Measurements from ENCODE around the gene KCNE5. TPM values are rescaled to one million over a fixed set of nuclear protein-coding genes. Genes with fewer than 3 reads are reported as not detected.
"Not testable (repeated sequence)": the region's sequence is repeated elsewhere in the genome, so short reads cannot be mapped to it uniquely, and the experiment has no call there.

KCNE5 gene
- total and polyA plus RNA-seq, 2 donors from 2014 or later, result 0.44 TPM; not detected in 1

GRCh38 chrX:109656774-109657173, 31.8 kb upstream of the KCNE5 start:
- Histone ChIP-seq H3K4me3 (ENCODE audit: low read length in 3 of 3) (no peak overlapping the region), H3K9ac (ENCODE audit: low read length in 3 of 3) (no peak overlapping the region), H3K4me1 (ENCODE audit: control insufficient read depth in 2 of 3, insufficient read depth in 2 of 3, low read depth in 1 of 3, low read length in 3 of 3) (no peaks in the 10 kb centered on the region), H3K27me3 (ENCODE audit: control insufficient read depth, insufficient read depth, low read length) (no peaks in the 10 kb centered on the region), H3K9me3 (ENCODE audit: control insufficient read depth in 2 of 3, insufficient read depth in 1 of 3, low read length in 3 of 3) (no peaks in the 10 kb centered on the region), H3K36me3 (ENCODE audit: control insufficient read depth in 2 of 3, insufficient read depth in 3 of 3, low read length in 3 of 3) (peaks cover 0 to 4% (median 3%) of the 10 kb centered on the region in 3 donors), H3K27ac (ENCODE audit: low read depth in 2 of 2, low read length in 2 of 2) (no peak overlapping the region)
- no peak for TF ChIP-seq CTCF (IDR thresholded peaks at IDR 0.05; ENCODE audit: borderline replicate concordance, extremely low read depth, insufficient read depth)
- no peak for FAIRE-seq
- no peak for DNase-seq
- intact Hi-C loops (cut with DNase I), result no loop called here

- Histone ChIP-seq H3K27me3 (ENCODE audit: control insufficient read depth, insufficient read depth, low read length) (no peaks in the 10 kb centered on the region), H3K4me3 (ENCODE audit: low read length in 3 of 3) (no peak overlapping the region), H3K4me1 (ENCODE audit: control insufficient read depth in 2 of 3, insufficient read depth in 2 of 3, low read depth in 1 of 3, low read length in 3 of 3) (no peaks in the 10 kb centered on the region), H3K27ac (ENCODE audit: low read depth in 2 of 2, low read length in 2 of 2) (no peak overlapping the region), H3K9me3 (ENCODE audit: control insufficient read depth in 2 of 3, insufficient read depth in 1 of 3, low read length in 3 of 3) (no peaks in the 10 kb centered on the region), H3K36me3 (ENCODE audit: control insufficient read depth in 2 of 3, insufficient read depth in 3 of 3, low read length in 3 of 3) (peaks cover 0 to 4% (median 3%) of the 10 kb centered on the region in 3 donors), H3K9ac (ENCODE audit: low read length in 3 of 3) (no peak overlapping the region)
- TF ChIP-seq CTCF (IDR thresholded peaks at IDR 0.05; ENCODE audit: borderline replicate concordance, extremely low read depth, insufficient read depth), result no peak
- intact Hi-C loops (cut with DNase I), result no loop called here
- FAIRE-seq (no peak), DNase-seq (peak in 1 of 5 donors; percentile 0)
Observed at GRCh38 chrX:109655502-109656201, 30.7 kb upstream of the KCNE5 start.

GRCh38 chrX:109654516-109655109, 29.6 kb upstream of the KCNE5 start:
- Histone ChIP-seq H3K27ac (ENCODE audit: low read depth in 2 of 2, low read length in 2 of 2) (no peak overlapping the region), H3K36me3 (ENCODE audit: control insufficient read depth in 2 of 3, insufficient read depth in 3 of 3, low read length in 3 of 3) (peaks cover 0 to 4% (median 3%) of the 10 kb centered on the region in 3 donors), H3K4me3 (ENCODE audit: low read length in 3 of 3) (no peak overlapping the region), H3K9me3 (ENCODE audit: control insufficient read depth in 2 of 3, insufficient read depth in 1 of 3, low read length in 3 of 3) (no peaks in the 10 kb centered on the region), H3K4me1 (ENCODE audit: control insufficient read depth in 2 of 3, insufficient read depth in 2 of 3, low read depth in 1 of 3, low read length in 3 of 3) (no peaks in the 10 kb centered on the region), H3K9ac (ENCODE audit: low read length in 3 of 3) (no peak overlapping the region), H3K27me3 (ENCODE audit: control insufficient read depth, insufficient read depth, low read length) (no peaks in the 10 kb centered on the region)
- no peak for FAIRE-seq
- DNase-seq, result no peak
- intact Hi-C loops (cut with DNase I), result no loop called here
- TF ChIP-seq CTCF (IDR thresholded peaks at IDR 0.05; ENCODE audit: borderline replicate concordance, extremely low read depth, insufficient read depth), result no peak

- H3K27ac ChIP-seq (ENCODE audit: low read depth in 2 of 2, low read length in 2 of 2); H3K36me3 ChIP-seq (ENCODE audit: control insufficient read depth in 2 of 3, insufficient read depth in 3 of 3, low read length in 3 of 3); H3K4me3 ChIP-seq (ENCODE audit: low read length in 3 of 3); H3K27me3 ChIP-seq (ENCODE audit: control insufficient read depth, insufficient read depth, low read length); DNase-seq; FAIRE-seq; H3K9ac ChIP-seq (ENCODE audit: low read length in 3 of 3); intact Hi-C loops (cut with DNase I); H3K9me3 ChIP-seq (ENCODE audit: control insufficient read depth in 2 of 3, insufficient read depth in 1 of 3, low read length in 3 of 3); H3K4me1 ChIP-seq (ENCODE audit: control insufficient read depth in 2 of 3, insufficient read depth in 2 of 3, low read depth in 1 of 3, low read length in 3 of 3): not testable (repeated sequence)
Observed at GRCh38 chrX:109644671-109645070, 19.7 kb upstream of the KCNE5 start.
